Thoracic aorta (tissue), 2 donors: ENCODE results near the gene KIF26B. TPM values are rescaled to one million over a fixed set of nuclear protein-coding genes. Genes with fewer than 3 reads are reported as not detected.

Experiments used
- ATAC-seq: fragments of 150-250 bp; one replicate; pipeline ENCODE4 v1.8.0; 2017; ENCODE audit warnings: low read depth; ENCODE audit not compliant: insufficient number of reproducible peaks, low FRiP score
- DNase-seq: peaks from one replicate; pipeline ENCODE4 v3.0.0-alpha.2; 2020; ENCODE audit warnings: low spot score
- H3K27ac ChIP-seq, 2 donors: fragments of 200-600 bp; sonication (generic); 1 replicate in 1 of 2; 2 replicates in 1 of 2; pipeline ENCODE4 v1.5.1; 2016; ENCODE audit warnings: mild to moderate bottlenecking in 2 of 2, moderate library complexity in 2 of 2
- H3K27me3 ChIP-seq: fragments of 200-600 bp; sonication (generic); replicated peaks from 2 replicates; pipeline ENCODE4 v1.6.0; 2016; ENCODE audit warnings: mild to moderate bottlenecking; ENCODE audit not compliant: insufficient read depth
- H3K36me3 ChIP-seq: fragments of 200-600 bp; sonication (generic); one replicate; pipeline ENCODE4 v1.5.1; 2016
- H3K4me1 ChIP-seq, 2 donors: fragments of 200-600 bp; sonication (generic); 1 replicate in 1 of 2; 2 replicates in 1 of 2; pipeline versions ENCODE4 v1.5.1 to v1.6.0; 2016; ENCODE audit warnings: low read depth in 2 of 2, mild to moderate bottlenecking in 1 of 2; ENCODE audit not compliant: control insufficient read depth in 1 of 2
- H3K4me3 ChIP-seq: fragments of 200-600 bp; sonication (generic); 2 replicates; pipeline ENCODE4 v1.5.1; 2016; ENCODE audit warnings: mild to moderate bottlenecking
- H3K9me3 ChIP-seq: fragments of 200-600 bp; sonication (generic); 2 replicates; pipeline ENCODE4 v1.5.1; 2016
- CTCF ChIP-seq: fragments of 200-600 bp; sonication (generic); IDR thresholded peaks from one replicate; pipeline ENCODE4 v1.5.1; 2019; ENCODE audit warnings: antibody characterized with exemption
- total RNA-seq, 2 donors: library from RNA; depleted of rRNA; stranded (reverse); fragments of >200 nt; gene quantifications; one replicate each; pipeline versions ENCODE4 v1.1.0 to v1.2.3, GENCODE V29; 2016

Gene KIF26B
- total RNA-seq, 2 donors from 2014 or later = 0.14 to 0.41 TPM

- no peak for DNase-seq
Measured at GRCh38 chr1:245283001-245283400, 128.2 kb downstream of the KIF26B start.

GRCh38 chr1:245285168-245285567 lies 130.4 kb downstream of the KIF26B start:
- Histone ChIP-seq H3K27me3 (no peaks in the 10 kb centered on the region), H3K4me3 (no peak overlapping the region), H3K27ac (no peak overlapping the region), H3K9me3 (no peaks in the 10 kb centered on the region), H3K36me3 (no peaks in the 10 kb centered on the region), H3K4me1 (no peaks in the 10 kb centered on the region)
- TF ChIP-seq CTCF = no peak
- ATAC-seq (no peak), DNase-seq (no peak)

More at GRCh38 chr1:245283001-245283400, 128.2 kb downstream of the KIF26B start:
- Histone ChIP-seq H3K36me3 (no peaks in the 10 kb centered on the region), H3K27me3 (no peaks in the 10 kb centered on the region), H3K4me1 (no peaks in the 10 kb centered on the region), H3K9me3 (no peaks in the 10 kb centered on the region), H3K27ac (no peak overlapping the region), H3K4me3 (no peak overlapping the region)
- TF ChIP-seq CTCF = no peak
- no peak for ATAC-seq

- H3K36me3 ChIP-seq = no peaks in the 10 kb centered on the region
- no peaks in the 10 kb centered on the region for H3K9me3 ChIP-seq
- H3K27ac ChIP-seq = no peak overlapping the region
- DNase-seq (no peak), ATAC-seq (no peak)
- no peak for TF ChIP-seq CTCF
- H3K27me3 ChIP-seq = no peaks in the 10 kb centered on the region
- no peak overlapping the region for H3K4me3 ChIP-seq
- H3K4me1 ChIP-seq = no peaks in the 10 kb centered on the region
Measured at GRCh38 chr1:245288796-245289195, 134.0 kb downstream of the KIF26B start.

GRCh38 chr1:245290836-245291235 lies 136.1 kb downstream of the KIF26B start:
- Histone ChIP-seq H3K36me3 (no peaks in the 10 kb centered on the region), H3K27ac (no peak overlapping the region), H3K4me1 (no peaks in the 10 kb centered on the region), H3K27me3 (no peaks in the 10 kb centered on the region), H3K4me3 (no peak overlapping the region), H3K9me3 (no peaks in the 10 kb centered on the region)
- no peak for ATAC-seq
- TF ChIP-seq CTCF = no peak
- DNase-seq = no peak

GRCh38 chr1:245291351-245291750 lies 136.6 kb downstream of the KIF26B start:
- no peaks in the 10 kb centered on the region for H3K27me3 ChIP-seq
- no peak for TF ChIP-seq CTCF
- no peaks in the 10 kb centered on the region for H3K36me3 ChIP-seq
- no peaks in the 10 kb centered on the region for H3K9me3 ChIP-seq
- H3K4me1 ChIP-seq = no peaks in the 10 kb centered on the region
- H3K27ac ChIP-seq = no peak overlapping the region
- no peak for DNase-seq
- no peak overlapping the region for H3K4me3 ChIP-seq
- ATAC-seq = no peak
